ENCODE measurements around the gene RNFT2. TPM values are rescaled to one million over a fixed set of nuclear protein-coding genes. Genes with fewer than 3 reads are reported as not detected.

Gene RNFT2
- polyA plus RNA-seq, 2 of the 4 experiments (the other 2 are of a cell fraction), result 2.6 to 7.2 TPM

DNA sequence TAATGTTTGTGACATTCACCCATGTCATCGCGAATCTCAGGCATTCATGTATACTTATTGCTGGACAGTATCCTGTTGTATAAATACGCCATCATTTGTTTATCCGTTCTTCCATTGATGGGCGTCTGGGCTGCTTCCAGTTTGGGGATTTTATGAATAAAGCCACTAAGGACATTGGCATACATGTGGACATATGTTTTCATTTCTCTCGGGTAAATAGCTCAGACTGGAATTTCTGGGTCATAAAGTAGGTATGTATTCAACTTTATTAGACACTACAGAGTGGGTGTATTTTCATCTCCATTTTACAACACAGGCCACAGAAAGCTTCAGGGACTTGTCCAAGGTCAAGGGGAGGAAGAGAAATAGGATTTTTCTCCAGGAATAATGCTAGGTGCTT lies 94.2 kb downstream of the RNFT2 start:
- 87% methylated on average over 6 of the region's 6 CpGs for WGBS (ENCODE audit: missing lambda C conversion rate)
- Histone ChIP-seq H3K4me3 (no peak overlapping the region), H3K4me2 (no peak overlapping the region), H3K9me3 (no peaks in the 10 kb centered on the region), H3K27ac (no peak overlapping the region), H3K4me1 (no peaks in the 10 kb centered on the region)
- TF ChIP-seq MAZ (IDR thresholded peaks at IDR 0.05; ENCODE audit: borderline replicate concordance, low read depth, low read length), result no peak
- no peak for TF ChIP-seq PBX3 (IDR thresholded peaks at IDR 0.05)
- no peak for TF ChIP-seq CHD2 (IDR thresholded peaks at IDR 0.05; ENCODE audit: low read length, partially characterized antibody)
- no peak for TF ChIP-seq RNF2 (IDR thresholded peaks at IDR 0.05; ENCODE audit: borderline replicate concordance, low read depth)
- TF ChIP-seq, protein P1, sequence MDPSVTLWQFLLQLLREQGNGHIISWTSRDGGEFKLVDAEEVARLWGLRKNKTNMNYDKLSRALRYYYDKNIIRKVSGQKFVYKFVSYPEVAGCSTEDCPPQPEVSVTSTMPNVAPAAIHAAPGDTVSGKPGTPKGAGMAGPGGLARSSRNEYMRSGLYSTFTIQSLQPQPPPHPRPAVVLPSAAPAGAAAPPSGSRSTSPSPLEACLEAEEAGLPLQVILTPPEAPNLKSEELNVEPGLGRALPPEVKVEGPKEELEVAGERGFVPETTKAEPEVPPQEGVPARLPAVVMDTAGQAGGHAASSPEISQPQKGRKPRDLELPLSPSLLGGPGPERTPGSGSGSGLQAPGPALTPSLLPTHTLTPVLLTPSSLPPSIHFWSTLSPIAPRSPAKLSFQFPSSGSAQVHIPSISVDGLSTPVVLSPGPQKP (IDR thresholded peaks at IDR 0.05; ENCODE audit: low read depth, low read length), result no peak
- TF ChIP-seq SMC3 (IDR thresholded peaks at IDR 0.05), result no peak
- TF ChIP-seq KDM1A (IDR thresholded peaks at IDR 0.05; ENCODE audit: low read depth), result no peak
- no peak for TF ChIP-seq ESRRA (IDR thresholded peaks at IDR 0.05; ENCODE audit: borderline replicate concordance, low read length)
- TF ChIP-seq FOSL2 (IDR thresholded peaks at IDR 0.05), result no peak
- TF ChIP-seq FOSL2 (CRISPR knock-in tag; IDR thresholded peaks at IDR 0.05), result no peak
- TF ChIP-seq KDM5A (IDR thresholded peaks at IDR 0.05), result no peak
- TF ChIP-seq HDAC2 (IDR thresholded peaks at IDR 0.05), result no peak
- no peak for TF ChIP-seq CTCF (IDR thresholded peaks at IDR 0.05)
- ChIA-PET CTCF (interaction anchor here (0.7 to 1.6 kb wide), 2 partner anchors 9 to 50 kb away, joined by 3 read pairs; no protein-coding TSS in a partner anchor), POLR2A (no interaction called here)
- ATAC-seq, result no peak
- no peak for DNase-seq (ENCODE audit: low read depth in 1 of 2, low spot score in 1 of 2)
- no peak for FAIRE-seq

DNA sequence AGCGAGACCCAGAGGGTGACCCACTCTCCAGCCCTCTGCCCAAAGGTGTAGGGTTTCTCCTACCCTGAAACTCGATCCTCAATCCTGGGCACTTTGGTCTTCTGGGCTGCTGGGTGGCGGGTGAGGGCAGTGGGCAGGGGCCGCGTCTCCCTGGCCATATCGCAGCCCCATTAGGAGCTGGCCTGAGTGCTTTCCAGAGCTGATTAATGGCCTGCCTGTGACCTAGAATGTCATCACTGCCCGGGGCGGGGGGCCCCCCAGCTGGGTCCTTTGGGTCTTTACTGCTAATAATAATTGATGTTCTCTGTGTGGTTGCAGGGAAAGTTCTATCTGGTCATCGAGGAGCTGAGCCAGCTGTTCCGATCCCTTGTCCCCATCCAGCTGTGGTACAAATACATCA lies 95.4 kb downstream of the RNFT2 start:
- no peak for DNase-seq (ENCODE audit: low read depth in 1 of 2, low spot score in 1 of 2)
- Histone ChIP-seq H3K9me3 (no peaks in the 10 kb centered on the region), H3K4me1 (no peaks in the 10 kb centered on the region), H3K4me2 (no peak overlapping the region), H3K4me3 (no peak overlapping the region), H3K27ac (no peak overlapping the region)
- POLR2A ChIA-PET, result no interaction called here
- TF ChIP-seq CBX8 (IDR thresholded peaks at IDR 0.05) (no peak), RCOR1 (IDR thresholded peaks at IDR 0.05; ENCODE audit: low read depth, low read length) (no peak), HMGXB4 (CRISPR knock-in tag; IDR thresholded peaks at IDR 0.05; ENCODE audit: borderline replicate concordance) (no peak), FOXS1 (CRISPR knock-in tag; IDR thresholded peaks at IDR 0.05) (no peak), POLR2AphosphoS2 (conservative IDR thresholded peaks at IDR 0.05; ENCODE audit: low read length) (no peak), MAZ (IDR thresholded peaks at IDR 0.05; ENCODE audit: borderline replicate concordance, low read depth, low read length) (no peak), TP53 (CRISPR knock-in tag; IDR thresholded peaks at IDR 0.05) (no peak), FOSB (CRISPR knock-in tag; IDR thresholded peaks at IDR 0.05) (no peak), JUN (IDR thresholded peaks at IDR 0.05) (no peak), ATOH8 (CRISPR knock-in tag; IDR thresholded peaks at IDR 0.05; ENCODE audit: low read depth) (no peak), ZFP36 (IDR thresholded peaks at IDR 0.05; ENCODE audit: borderline replicate concordance, partially characterized antibody) (no peak), RFX5 (IDR thresholded peaks at IDR 0.05) (no peak), EHMT2 (IDR thresholded peaks at IDR 0.05; ENCODE audit: low read depth) (no peak), CHD2 (IDR thresholded peaks at IDR 0.05; ENCODE audit: low read length, partially characterized antibody) (no peak), NPAS2 (CRISPR knock-in tag; IDR thresholded peaks at IDR 0.05; ENCODE audit: borderline replicate concordance) (no peak), NFE2L2 (conservative IDR thresholded peaks at IDR 0.05; ENCODE audit: low read length) (no peak)
- TF ChIP-seq, protein P2, sequence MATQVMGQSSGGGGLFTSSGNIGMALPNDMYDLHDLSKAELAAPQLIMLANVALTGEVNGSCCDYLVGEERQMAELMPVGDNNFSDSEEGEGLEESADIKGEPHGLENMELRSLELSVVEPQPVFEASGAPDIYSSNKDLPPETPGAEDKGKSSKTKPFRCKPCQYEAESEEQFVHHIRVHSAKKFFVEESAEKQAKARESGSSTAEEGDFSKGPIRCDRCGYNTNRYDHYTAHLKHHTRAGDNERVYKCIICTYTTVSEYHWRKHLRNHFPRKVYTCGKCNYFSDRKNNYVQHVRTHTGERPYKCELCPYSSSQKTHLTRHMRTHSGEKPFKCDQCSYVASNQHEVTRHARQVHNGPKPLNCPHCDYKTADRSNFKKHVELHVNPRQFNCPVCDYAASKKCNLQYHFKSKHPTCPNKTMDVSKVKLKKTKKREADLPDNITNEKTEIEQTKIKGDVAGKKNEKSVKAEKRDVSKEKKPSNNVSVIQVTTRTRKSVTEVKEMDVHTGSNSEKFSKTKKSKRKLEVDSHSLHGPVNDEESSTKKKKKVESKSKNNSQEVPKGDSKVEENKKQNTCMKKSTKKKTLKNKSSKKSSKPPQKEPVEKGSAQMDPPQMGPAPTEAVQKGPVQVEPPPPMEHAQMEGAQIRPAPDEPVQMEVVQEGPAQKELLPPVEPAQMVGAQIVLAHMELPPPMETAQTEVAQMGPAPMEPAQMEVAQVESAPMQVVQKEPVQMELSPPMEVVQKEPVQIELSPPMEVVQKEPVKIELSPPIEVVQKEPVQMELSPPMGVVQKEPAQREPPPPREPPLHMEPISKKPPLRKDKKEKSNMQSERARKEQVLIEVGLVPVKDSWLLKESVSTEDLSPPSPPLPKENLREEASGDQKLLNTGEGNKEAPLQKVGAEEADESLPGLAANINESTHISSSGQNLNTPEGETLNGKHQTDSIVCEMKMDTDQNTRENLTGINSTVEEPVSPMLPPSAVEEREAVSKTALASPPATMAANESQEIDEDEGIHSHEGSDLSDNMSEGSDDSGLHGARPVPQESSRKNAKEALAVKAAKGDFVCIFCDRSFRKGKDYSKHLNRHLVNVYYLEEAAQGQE (IDR thresholded peaks at IDR 0.05), result no peak
- no peak for FAIRE-seq
- CTCF ChIA-PET, result interaction anchor here (0.6 to 1.6 kb wide), 3 partner anchors 10 to 310 kb away, joined by 3 to 4 read pairs (median 4); no protein-coding TSS in a partner anchor
- no peak for ATAC-seq
- 90% methylated on average over 10 of the region's 10 CpGs for WGBS (ENCODE audit: missing lambda C conversion rate)
